HepG2 (cell line): ENCODE data around the gene SH3PXD2A. TPM values are rescaled to one million over a fixed set of nuclear protein-coding genes. Genes with fewer than 3 reads are reported as not detected.

ENCODE experiments used
- CC2D1A ChIP-seq: sonication (generic); formaldehyde crosslinking; IDR thresholded peaks from 2 replicates; pipeline ENCODE4 v1.8.1; 2023; ENCODE audit warnings: mild to moderate bottlenecking, missing genetic modification reagents
- HMG20A ChIP-seq: IDR thresholded peaks from 2 replicates; pipeline ENCODE4 v1.6.1; 2016; ENCODE audit warnings: borderline replicate concordance
- RBFOX2 ChIP-seq: fragments of 200-400 bp; formaldehyde crosslinking; IDR thresholded peaks from 2 replicates; pipeline ENCODE4 v1.6.1; 2017; ENCODE audit warnings: low read depth, mild to moderate bottlenecking, low read length
- U2AF1 ChIP-seq: fragments of 200-400 bp; formaldehyde crosslinking; optimal IDR thresholded peaks from 2 replicates; pipeline ENCODE3; 2017; ENCODE audit warnings: mild to moderate bottlenecking, low read depth, low read length
- ZC3H13 ChIP-seq: sonication (generic); formaldehyde crosslinking; IDR thresholded peaks from 2 replicates; pipeline ENCODE4 v1.8.1; 2023; ENCODE audit warnings: mild to moderate bottlenecking, missing genetic modification reagents, moderate library complexity
- ZNF10 ChIP-seq: sonication (generic); formaldehyde crosslinking; IDR thresholded peaks from 2 replicates; pipeline ENCODE4 v1.4.0; 2020; ENCODE audit warnings: mild to moderate bottlenecking, low read depth, missing genetic modification reagents, borderline replicate concordance
- polyA plus RNA-seq, 8 experiments: library from polyadenylated mRNA; depleted of rRNA in 3 of 8; stranded (reverse) in 7 of 8; unstranded in 1 of 8; fragments of >200 nt; fragmentation: Illumina TruSeq in 4 of 8; extraction: Trizol in 4 of 8; gene quantifications; 2 replicates each; pipeline versions ENCODE4 v1.2.1 to v1.2.3, GENCODE V29; 2011 to 2016; ENCODE audit warnings: low read depth in 4 of 8, missing spikeins in 1 of 8, mixed read lengths in 1 of 8; ENCODE audit not compliant: insufficient read depth in 1 of 8
- total RNA-seq, 5 experiments: library from RNA; depleted of rRNA; stranded (reverse); fragments of >200 nt; fragmentation: Illumina TruSeq; extraction: Trizol; gene quantifications; 2 replicates each; pipeline ENCODE4 v1.2.3, GENCODE V29; 2016; ENCODE audit warnings: low read depth in 1 of 5
- TF ChIP-seq, protein P1 (sequence below): sonication (generic); formaldehyde crosslinking; IDR thresholded peaks from 2 replicates; pipeline ENCODE4 v1.5.1; 2020; ENCODE audit warnings: missing genetic modification reagents, mild to moderate bottlenecking, borderline replicate concordance
- TF ChIP-seq, protein P2 (sequence below): sonication (generic); formaldehyde crosslinking; IDR thresholded peaks from one replicate; pipeline ENCODE4 v1.5.1; 2020; ENCODE audit warnings: mild to moderate bottlenecking, missing genetic modification reagents; ENCODE audit errors: not compliant biosample characterization
- TF ChIP-seq, protein P3 (sequence below): sonication (generic); formaldehyde crosslinking; IDR thresholded peaks from 2 replicates; pipeline ENCODE4 v1.5.0; 2020; ENCODE audit warnings: mild to moderate bottlenecking, missing genetic modification reagents
- TF ChIP-seq, protein P4 (sequence below): sonication (generic); formaldehyde crosslinking; IDR thresholded peaks from 2 replicates; pipeline ENCODE4 v1.4.0; 2020; ENCODE audit warnings: missing genetic modification reagents, mild to moderate bottlenecking, borderline replicate concordance
- TF ChIP-seq, protein P5 (sequence below): sonication (generic); formaldehyde crosslinking; conservative IDR thresholded peaks from 2 replicates; pipeline ENCODE4 v1.8.1; 2023; ENCODE audit warnings: missing genetic modification reagents

Gene SH3PXD2A
- total and polyA plus RNA-seq, 2 of the 13 experiments (the other 11 are each of a cell fraction or from before 2014, with no cell fraction given) = 11.1 to 11.3 TPM

DNA sequence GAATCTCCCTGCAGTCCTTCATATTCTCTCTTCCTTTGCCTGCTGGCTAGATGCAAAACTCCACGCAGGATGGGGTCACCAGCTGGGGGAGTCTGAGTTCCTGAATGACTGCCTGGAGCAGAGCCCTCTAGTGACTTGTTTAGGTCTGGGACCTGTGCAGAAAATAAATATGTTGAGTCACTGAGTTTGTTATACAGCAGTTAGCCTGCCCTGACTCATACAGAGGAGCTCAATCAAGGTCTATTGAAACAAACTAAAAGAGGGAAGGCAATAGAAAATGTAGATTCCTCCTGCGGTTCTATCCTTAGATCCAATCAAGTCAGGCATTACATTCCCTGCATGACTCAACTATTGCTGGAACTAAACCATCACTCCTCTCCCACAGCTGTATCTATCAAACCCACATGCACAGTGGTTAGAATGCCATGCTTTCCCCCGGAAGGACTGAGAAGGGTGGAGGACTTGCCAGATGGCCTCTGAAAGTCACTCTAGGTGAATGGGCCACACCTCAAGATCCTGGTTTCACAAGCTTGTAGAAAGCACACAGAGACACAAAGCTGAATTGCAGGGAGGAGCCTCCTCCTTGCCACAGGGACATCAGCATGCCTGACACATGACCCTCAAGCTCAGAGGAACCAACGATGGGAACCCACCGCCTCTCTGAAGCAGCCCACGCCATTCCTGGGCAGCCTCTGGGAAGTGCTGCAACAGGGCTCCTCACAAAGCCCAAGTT is 73.9 kb downstream of the SH3PXD2A start (continued):
- TF ChIP-seq, protein P1, sequence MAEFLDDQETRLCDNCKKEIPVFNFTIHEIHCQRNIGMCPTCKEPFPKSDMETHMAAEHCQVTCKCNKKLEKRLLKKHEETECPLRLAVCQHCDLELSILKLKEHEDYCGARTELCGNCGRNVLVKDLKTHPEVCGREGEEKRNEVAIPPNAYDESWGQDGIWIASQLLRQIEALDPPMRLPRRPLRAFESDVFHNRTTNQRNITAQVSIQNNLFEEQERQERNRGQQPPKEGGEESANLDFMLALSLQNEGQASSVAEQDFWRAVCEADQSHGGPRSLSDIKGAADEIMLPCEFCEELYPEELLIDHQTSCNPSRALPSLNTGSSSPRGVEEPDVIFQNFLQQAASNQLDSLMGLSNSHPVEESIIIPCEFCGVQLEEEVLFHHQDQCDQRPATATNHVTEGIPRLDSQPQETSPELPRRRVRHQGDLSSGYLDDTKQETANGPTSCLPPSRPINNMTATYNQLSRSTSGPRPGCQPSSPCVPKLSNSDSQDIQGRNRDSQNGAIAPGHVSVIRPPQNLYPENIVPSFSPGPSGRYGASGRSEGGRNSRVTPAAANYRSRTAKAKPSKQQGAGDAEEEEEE = no peak
- TF ChIP-seq U2AF1 (no peak), ZNF10 (CRISPR knock-in tag) (no peak), RBFOX2 (no peak), ZC3H13 (CRISPR knock-in tag) (no peak), HMG20A (CRISPR knock-in tag) (no peak), CC2D1A (CRISPR knock-in tag) (no peak)
- TF ChIP-seq, protein P2, sequence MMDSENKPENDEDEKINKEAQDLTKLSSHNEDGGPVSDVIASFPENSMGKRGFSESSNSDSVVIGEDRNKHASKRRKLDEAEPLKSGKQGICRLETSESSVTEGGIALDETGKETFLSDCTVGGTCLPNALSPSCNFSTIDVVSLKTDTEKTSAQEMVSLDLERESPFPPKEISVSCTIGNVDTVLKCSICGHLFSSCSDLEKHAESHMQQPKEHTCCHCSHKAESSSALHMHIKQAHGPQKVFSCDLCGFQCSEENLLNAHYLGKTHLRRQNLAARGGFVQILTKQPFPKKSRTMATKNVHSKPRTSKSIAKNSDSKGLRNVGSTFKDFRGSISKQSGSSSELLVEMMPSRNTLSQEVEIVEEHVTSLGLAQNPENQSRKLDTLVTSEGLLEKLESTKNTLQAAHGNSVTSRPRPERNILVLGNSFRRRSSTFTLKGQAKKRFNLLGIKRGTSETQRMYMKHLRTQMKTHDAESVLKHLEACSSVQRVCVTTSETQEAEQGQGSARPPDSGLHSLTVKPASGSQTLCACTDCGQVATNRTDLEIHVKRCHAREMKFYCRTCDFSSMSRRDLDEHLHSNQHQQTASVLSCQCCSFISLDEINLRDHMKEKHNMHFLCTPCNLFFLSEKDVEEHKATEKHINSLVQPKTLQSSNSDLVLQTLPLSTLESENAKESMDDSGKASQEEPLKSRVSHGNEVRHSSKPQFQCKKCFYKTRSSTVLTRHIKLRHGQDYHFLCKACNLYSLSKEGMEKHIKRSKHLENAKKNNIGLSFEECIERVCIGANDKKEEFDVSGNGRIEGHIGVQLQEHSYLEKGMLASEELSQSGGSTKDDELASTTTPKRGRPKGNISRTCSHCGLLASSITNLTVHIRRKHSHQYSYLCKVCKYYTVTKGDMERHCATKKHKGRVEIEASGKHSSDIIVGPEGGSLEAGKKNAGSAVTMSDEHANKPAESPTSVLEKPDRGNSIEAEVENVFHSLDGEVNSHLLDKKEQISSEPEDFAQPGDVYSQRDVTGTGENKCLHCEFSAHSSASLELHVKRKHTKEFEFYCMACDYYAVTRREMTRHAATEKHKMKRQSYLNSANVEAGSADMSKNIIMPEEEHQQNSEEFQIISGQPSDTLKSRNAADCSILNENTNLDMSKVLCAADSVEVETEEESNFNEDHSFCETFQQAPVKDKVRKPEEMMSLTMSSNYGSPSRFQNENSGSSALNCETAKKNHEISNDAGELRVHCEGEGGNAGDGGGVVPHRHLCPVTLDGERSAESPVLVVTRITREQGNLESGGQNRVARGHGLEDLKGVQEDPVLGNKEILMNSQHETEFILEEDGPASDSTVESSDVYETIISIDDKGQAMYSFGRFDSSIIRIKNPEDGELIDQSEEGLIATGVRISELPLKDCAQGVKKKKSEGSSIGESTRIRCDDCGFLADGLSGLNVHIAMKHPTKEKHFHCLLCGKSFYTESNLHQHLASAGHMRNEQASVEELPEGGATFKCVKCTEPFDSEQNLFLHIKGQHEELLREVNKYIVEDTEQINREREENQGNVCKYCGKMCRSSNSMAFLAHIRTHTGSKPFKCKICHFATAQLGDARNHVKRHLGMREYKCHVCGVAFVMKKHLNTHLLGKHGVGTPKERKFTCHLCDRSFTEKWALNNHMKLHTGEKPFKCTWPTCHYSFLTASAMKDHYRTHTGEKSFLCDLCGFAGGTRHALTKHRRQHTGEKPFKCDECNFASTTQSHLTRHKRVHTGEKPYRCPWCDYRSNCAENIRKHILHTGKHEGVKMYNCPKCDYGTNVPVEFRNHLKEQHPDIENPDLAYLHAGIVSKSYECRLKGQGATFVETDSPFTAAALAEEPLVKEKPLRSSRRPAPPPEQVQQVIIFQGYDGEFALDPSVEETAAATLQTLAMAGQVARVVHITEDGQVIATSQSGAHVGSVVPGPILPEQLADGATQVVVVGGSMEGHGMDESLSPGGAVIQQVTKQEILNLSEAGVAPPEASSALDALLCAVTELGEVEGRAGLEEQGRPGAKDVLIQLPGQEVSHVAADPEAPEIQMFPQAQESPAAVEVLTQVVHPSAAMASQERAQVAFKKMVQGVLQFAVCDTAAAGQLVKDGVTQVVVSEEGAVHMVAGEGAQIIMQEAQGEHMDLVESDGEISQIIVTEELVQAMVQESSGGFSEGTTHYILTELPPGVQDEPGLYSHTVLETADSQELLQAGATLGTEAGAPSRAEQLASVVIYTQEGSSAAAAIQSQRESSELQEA (CRISPR knock-in tag) = no peak
- TF ChIP-seq, protein P3, sequence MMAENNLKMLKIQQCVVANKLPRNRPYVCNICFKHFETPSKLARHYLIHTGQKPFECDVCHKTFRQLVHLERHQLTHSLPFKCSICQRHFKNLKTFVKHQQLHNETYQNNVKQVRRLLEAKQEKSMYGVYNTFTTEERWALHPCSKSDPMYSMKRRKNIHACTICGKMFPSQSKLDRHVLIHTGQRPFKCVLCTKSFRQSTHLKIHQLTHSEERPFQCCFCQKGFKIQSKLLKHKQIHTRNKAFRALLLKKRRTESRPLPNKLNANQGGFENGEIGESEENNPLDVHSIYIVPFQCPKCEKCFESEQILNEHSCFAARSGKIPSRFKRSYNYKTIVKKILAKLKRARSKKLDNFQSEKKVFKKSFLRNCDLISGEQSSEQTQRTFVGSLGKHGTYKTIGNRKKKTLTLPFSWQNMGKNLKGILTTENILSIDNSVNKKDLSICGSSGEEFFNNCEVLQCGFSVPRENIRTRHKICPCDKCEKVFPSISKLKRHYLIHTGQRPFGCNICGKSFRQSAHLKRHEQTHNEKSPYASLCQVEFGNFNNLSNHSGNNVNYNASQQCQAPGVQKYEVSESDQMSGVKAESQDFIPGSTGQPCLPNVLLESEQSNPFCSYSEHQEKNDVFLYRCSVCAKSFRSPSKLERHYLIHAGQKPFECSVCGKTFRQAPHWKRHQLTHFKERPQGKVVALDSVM (CRISPR knock-in tag) = no peak
- TF ChIP-seq, protein P4, sequence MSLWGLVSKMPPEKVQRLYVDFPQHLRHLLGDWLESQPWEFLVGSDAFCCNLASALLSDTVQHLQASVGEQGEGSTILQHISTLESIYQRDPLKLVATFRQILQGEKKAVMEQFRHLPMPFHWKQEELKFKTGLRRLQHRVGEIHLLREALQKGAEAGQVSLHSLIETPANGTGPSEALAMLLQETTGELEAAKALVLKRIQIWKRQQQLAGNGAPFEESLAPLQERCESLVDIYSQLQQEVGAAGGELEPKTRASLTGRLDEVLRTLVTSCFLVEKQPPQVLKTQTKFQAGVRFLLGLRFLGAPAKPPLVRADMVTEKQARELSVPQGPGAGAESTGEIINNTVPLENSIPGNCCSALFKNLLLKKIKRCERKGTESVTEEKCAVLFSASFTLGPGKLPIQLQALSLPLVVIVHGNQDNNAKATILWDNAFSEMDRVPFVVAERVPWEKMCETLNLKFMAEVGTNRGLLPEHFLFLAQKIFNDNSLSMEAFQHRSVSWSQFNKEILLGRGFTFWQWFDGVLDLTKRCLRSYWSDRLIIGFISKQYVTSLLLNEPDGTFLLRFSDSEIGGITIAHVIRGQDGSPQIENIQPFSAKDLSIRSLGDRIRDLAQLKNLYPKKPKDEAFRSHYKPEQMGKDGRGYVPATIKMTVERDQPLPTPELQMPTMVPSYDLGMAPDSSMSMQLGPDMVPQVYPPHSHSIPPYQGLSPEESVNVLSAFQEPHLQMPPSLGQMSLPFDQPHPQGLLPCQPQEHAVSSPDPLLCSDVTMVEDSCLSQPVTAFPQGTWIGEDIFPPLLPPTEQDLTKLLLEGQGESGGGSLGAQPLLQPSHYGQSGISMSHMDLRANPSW (CRISPR knock-in tag) = no peak
- TF ChIP-seq, protein P5, sequence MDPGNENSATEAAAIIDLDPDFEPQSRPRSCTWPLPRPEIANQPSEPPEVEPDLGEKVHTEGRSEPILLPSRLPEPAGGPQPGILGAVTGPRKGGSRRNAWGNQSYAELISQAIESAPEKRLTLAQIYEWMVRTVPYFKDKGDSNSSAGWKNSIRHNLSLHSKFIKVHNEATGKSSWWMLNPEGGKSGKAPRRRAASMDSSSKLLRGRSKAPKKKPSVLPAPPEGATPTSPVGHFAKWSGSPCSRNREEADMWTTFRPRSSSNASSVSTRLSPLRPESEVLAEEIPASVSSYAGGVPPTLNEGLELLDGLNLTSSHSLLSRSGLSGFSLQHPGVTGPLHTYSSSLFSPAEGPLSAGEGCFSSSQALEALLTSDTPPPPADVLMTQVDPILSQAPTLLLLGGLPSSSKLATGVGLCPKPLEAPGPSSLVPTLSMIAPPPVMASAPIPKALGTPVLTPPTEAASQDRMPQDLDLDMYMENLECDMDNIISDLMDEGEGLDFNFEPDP (CRISPR knock-in tag) = no peak
